ENCODE data around the gene FCN1. TPM values are rescaled to one million over a fixed set of nuclear protein-coding genes. Genes with fewer than 3 reads are reported as not detected.

Gene FCN1
- total RNA-seq, 1 donor from 2014 or later: not detected

GRCh38 chr9:134961331-134962064 is 43.8 kb upstream of the FCN1 start:
- DNase-seq (ENCODE audit: extremely low spot score, unreplicated experiment): peak; percentile 79
- H3K4me3 Mint-ChIP-seq (ENCODE audit: unreplicated experiment): no peak overlapping the region
- TF ChIP-seq, protein P1, sequence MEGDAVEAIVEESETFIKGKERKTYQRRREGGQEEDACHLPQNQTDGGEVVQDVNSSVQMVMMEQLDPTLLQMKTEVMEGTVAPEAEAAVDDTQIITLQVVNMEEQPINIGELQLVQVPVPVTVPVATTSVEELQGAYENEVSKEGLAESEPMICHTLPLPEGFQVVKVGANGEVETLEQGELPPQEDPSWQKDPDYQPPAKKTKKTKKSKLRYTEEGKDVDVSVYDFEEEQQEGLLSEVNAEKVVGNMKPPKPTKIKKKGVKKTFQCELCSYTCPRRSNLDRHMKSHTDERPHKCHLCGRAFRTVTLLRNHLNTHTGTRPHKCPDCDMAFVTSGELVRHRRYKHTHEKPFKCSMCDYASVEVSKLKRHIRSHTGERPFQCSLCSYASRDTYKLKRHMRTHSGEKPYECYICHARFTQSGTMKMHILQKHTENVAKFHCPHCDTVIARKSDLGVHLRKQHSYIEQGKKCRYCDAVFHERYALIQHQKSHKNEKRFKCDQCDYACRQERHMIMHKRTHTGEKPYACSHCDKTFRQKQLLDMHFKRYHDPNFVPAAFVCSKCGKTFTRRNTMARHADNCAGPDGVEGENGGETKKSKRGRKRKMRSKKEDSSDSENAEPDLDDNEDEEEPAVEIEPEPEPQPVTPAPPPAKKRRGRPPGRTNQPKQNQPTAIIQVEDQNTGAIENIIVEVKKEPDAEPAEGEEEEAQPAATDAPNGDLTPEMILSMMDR (IDR thresholded peaks at IDR 0.05): no peak
- no peaks in the 10 kb centered on the region for H3K9me3 Mint-ChIP-seq (ENCODE audit: unreplicated experiment)
- H3K4me1 Mint-ChIP-seq (ENCODE audit: unreplicated experiment): no peaks in the 10 kb centered on the region
- H3K27ac Mint-ChIP-seq (ENCODE audit: unreplicated experiment): no peak overlapping the region
- H3K36me3 Mint-ChIP-seq (ENCODE audit: unreplicated experiment): no peaks in the 10 kb centered on the region
- H3K27me3 Mint-ChIP-seq (ENCODE audit: unreplicated experiment): no peaks in the 10 kb centered on the region

GRCh38 chr9:134960701-134961181 is 43.0 kb upstream of the FCN1 start:
- TF ChIP-seq, protein P1 (IDR thresholded peaks at IDR 0.05): no peak
- DNase-seq (ENCODE audit: extremely low spot score, unreplicated experiment): no peak
- Mint-ChIP-seq H3K36me3 (ENCODE audit: unreplicated experiment) (no peaks in the 10 kb centered on the region), H3K4me3 (ENCODE audit: unreplicated experiment) (no peak overlapping the region), H3K27ac (ENCODE audit: unreplicated experiment) (no peak overlapping the region), H3K4me1 (ENCODE audit: unreplicated experiment) (no peaks in the 10 kb centered on the region), H3K9me3 (ENCODE audit: unreplicated experiment) (no peaks in the 10 kb centered on the region), H3K27me3 (ENCODE audit: unreplicated experiment) (no peaks in the 10 kb centered on the region)

- TF ChIP-seq, protein P1 (IDR thresholded peaks at IDR 0.05): no peak
- no peak for DNase-seq (ENCODE audit: extremely low spot score, unreplicated experiment)
- H3K9me3 Mint-ChIP-seq (ENCODE audit: unreplicated experiment): no peaks in the 10 kb centered on the region
- H3K27me3 Mint-ChIP-seq (ENCODE audit: unreplicated experiment): no peaks in the 10 kb centered on the region
- no peaks in the 10 kb centered on the region for H3K4me1 Mint-ChIP-seq (ENCODE audit: unreplicated experiment)
- no peaks in the 10 kb centered on the region for H3K36me3 Mint-ChIP-seq (ENCODE audit: unreplicated experiment)
- H3K4me3 Mint-ChIP-seq (ENCODE audit: unreplicated experiment): no peak overlapping the region
- H3K27ac Mint-ChIP-seq (ENCODE audit: unreplicated experiment): no peak overlapping the region
These were observed 42.2 kb upstream of the FCN1 start for GRCh38 chr9:134959971-134960310.

- TF ChIP-seq, protein P1 (IDR thresholded peaks at IDR 0.05): no peak
- DNase-seq (ENCODE audit: extremely low spot score, unreplicated experiment): no peak
- Mint-ChIP-seq H3K4me1 (ENCODE audit: unreplicated experiment) (no peaks in the 10 kb centered on the region), H3K27ac (ENCODE audit: unreplicated experiment) (no peak overlapping the region), H3K36me3 (ENCODE audit: unreplicated experiment) (no peaks in the 10 kb centered on the region), H3K9me3 (ENCODE audit: unreplicated experiment) (peaks cover under 1% of the 10 kb centered on the region), H3K27me3 (ENCODE audit: unreplicated experiment) (peaks cover 3% of the 10 kb centered on the region), H3K4me3 (ENCODE audit: unreplicated experiment) (no peak overlapping the region)
These were observed 41.6 kb upstream of the FCN1 start for GRCh38 chr9:134959126-134959970.

GRCh38 chr9:134957945-134958227 is 40.2 kb upstream of the FCN1 start:
- H3K27me3 Mint-ChIP-seq (ENCODE audit: unreplicated experiment): peaks cover 3% of the 10 kb centered on the region
- no peak overlapping the region for H3K4me3 Mint-ChIP-seq (ENCODE audit: unreplicated experiment)
- H3K9me3 Mint-ChIP-seq (ENCODE audit: unreplicated experiment): peaks cover 8% of the 10 kb centered on the region
- no peak overlapping the region for H3K27ac Mint-ChIP-seq (ENCODE audit: unreplicated experiment)
- H3K36me3 Mint-ChIP-seq (ENCODE audit: unreplicated experiment): no peaks in the 10 kb centered on the region
- no peak for DNase-seq (ENCODE audit: extremely low spot score, unreplicated experiment)
- TF ChIP-seq, protein P1 (IDR thresholded peaks at IDR 0.05): no peak
- no peaks in the 10 kb centered on the region for H3K4me1 Mint-ChIP-seq (ENCODE audit: unreplicated experiment)

All from osteocyte (in vitro differentiated cells).